ENCODE results near the gene DGKD.

DNA sequence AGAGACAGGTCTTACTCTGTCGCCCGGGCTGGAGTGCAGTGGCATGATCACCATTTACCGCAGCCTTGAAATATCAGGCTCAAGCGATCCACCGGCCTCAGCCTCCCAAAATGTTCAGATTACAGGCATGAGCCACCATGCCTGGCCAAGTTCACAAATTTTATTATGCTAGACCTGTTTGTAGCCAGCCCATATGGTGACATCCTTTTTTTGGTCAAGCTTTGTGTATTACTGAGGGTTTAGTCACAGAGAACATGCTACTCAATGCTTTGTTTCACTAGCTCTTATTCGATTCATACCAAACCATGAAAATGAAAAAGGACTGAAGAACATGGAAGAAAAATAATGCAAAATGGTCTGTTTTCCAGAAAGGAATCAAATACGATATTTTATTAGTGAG is 41.4 kb downstream of the DGKD start:
- TF ChIP-seq CTCF (IDR thresholded peaks at IDR 0.05): no peak
- TF ChIP-seq POLR2A (IDR thresholded peaks at IDR 0.05): no peak
